Tongue (tissue), 2 donors: ENCODE measurements around the gene FBLN1. TPM values are rescaled to one million over a fixed set of nuclear protein-coding genes. Genes with fewer than 3 reads are reported as not detected.
A peak's percentile ranks its signal among the peaks of the same experiment; 100 is the strongest.
"Not testable (repeated sequence)": the region's sequence is repeated elsewhere in the genome, so short reads cannot be mapped to it uniquely, and the experiment has no call there.

Experiments
- DNase-seq: peaks from one replicate; pipeline ENCODE4 v3.0.0-alpha.2; 2015
- total RNA-seq: library from RNA; depleted of rRNA; stranded (reverse); fragments of >200 nt; gene quantifications from one replicate; pipeline ENCODE4 v1.2.3, GENCODE V29; 2014

Gene FBLN1
- total RNA-seq, 1 donor from 2014 or later, result 115 TPM

GRCh38 chr22:45612940-45613339, 110.3 kb downstream of the FBLN1 start:
- peak; percentile 28 for DNase-seq

GRCh38 chr22:45615364-45615763, 112.7 kb downstream of the FBLN1 start:
- DNase-seq, result no peak

- DNase-seq, result no peak
Observed at GRCh38 chr22:45616432-45616831, 113.7 kb downstream of the FBLN1 start.

GRCh38 chr22:45617948-45618347, 115.3 kb downstream of the FBLN1 start:
- no peak for DNase-seq

- no peak for DNase-seq
Observed at GRCh38 chr22:45620706-45621105, 118.0 kb downstream of the FBLN1 start.

- DNase-seq, result no peak
Observed at GRCh38 chr22:45621836-45622600, 119.3 kb downstream of the FBLN1 start.

GRCh38 chr22:45623464-45624145, 120.9 kb downstream of the FBLN1 start:
- not testable (repeated sequence) for DNase-seq

- DNase-seq, result no peak
Observed at GRCh38 chr22:45626198-45626651, 123.5 kb downstream of the FBLN1 start.

- DNase-seq, result no peak
Observed at GRCh38 chr22:45627489-45628233, 125.0 kb downstream of the FBLN1 start.

GRCh38 chr22:45628515-45628914, 125.8 kb downstream of the FBLN1 start:
- no peak for DNase-seq

GRCh38 chr22:45629469-45630089, 126.9 kb downstream of the FBLN1 start:
- DNase-seq, result no peak

GRCh38 chr22:45630436-45630835, 127.8 kb downstream of the FBLN1 start:
- no peak for DNase-seq

GRCh38 chr22:45631140-45631840, 128.6 kb downstream of the FBLN1 start:
- no peak for DNase-seq

- DNase-seq, result no peak
Observed at GRCh38 chr22:45631841-45632238, 129.2 kb downstream of the FBLN1 start.

GRCh38 chr22:45632791-45633515, 130.3 kb downstream of the FBLN1 start:
- DNase-seq, result no peak

- no peak for DNase-seq
Observed at GRCh38 chr22:45636683-45637082, 134.0 kb downstream of the FBLN1 start.

- no peak for DNase-seq
Observed at GRCh38 chr22:45638197-45638596, 135.5 kb downstream of the FBLN1 start.

- DNase-seq, result no peak
Observed at GRCh38 chr22:45638834-45639746, 136.4 kb downstream of the FBLN1 start.

- no peak for DNase-seq
Observed at GRCh38 chr22:45639747-45640102, 137.0 kb downstream of the FBLN1 start.

- no peak for DNase-seq
Observed at GRCh38 chr22:45640291-45640940, 137.7 kb downstream of the FBLN1 start.
